ENCODE measurements around the gene RND2. TPM values are rescaled to one million over a fixed set of nuclear protein-coding genes. Genes with fewer than 3 reads are reported as not detected.

The RND2 gene
- total and polyA plus RNA-seq, 2 of the 13 experiments (the other 11 are each of a cell fraction or from before 2014, with no cell fraction given), result 0.05 to 0.11 TPM

DNA sequence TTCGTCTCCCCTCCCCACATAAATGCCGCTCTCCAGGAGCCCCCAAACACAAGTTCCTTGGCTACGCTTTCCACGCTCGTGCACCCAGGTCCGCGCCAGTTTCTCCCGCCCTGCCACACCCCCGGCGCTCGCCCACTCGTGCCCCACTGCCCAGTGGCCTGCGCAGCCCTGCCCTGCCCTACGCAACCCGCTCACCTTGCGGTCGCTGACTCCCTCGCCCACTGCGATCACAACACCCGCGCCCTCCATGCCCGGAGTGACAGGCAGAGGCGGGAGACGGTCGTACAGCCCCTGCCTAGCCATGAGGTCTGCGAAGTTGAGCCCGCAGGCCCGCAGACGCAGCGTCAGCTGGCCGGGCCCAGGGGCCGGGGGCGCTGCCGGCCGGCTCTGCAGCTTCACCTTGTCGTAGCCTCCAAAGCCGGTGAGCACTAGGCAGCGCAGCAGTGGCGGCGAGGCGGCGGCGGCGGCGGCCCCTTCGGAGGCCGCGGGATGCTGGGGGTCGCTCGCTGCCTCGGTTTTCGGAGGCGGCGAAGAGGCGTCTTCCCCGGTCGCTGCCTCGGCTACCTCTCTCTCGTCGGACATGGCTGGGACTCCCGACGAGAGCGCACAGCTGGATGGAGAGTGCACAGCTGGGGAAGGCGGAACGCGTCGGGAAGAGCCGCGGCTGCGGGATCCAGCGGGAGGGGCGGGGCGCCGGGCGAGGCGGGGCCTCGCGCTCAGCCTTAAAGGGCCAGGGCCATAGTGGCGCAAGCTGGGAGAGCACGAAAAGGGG lies 3.1 kb upstream of the RND2 start, which contains the start of gene VAT1 (continued):
- TF ChIP-seq ESRRA (CRISPR knock-in tag; IDR thresholded peaks at IDR 0.05; ENCODE audit: low read depth) (peak; percentile 65; the same call in 1 of the 2 replicates), ZNF350 (CRISPR knock-in tag; IDR thresholded peaks at IDR 0.05; ENCODE audit: borderline replicate concordance, low read depth) (peak; percentile 9; the same call in 1 of the 2 replicates), ZNF432 (CRISPR knock-in tag; IDR thresholded peaks at IDR 0.05; ENCODE audit: borderline replicate concordance) (no peak), ZNF607 (CRISPR knock-in tag; IDR thresholded peaks at IDR 0.05; ENCODE audit: borderline replicate concordance) (peak; percentile 93), MTA1 (CRISPR knock-in tag; IDR thresholded peaks at IDR 0.05; ENCODE audit: borderline replicate concordance) (peak; percentile 94; the same call in 1 of the 2 replicates), ZNF446 (CRISPR knock-in tag; IDR thresholded peaks at IDR 0.05) (no peak), KLF13 (CRISPR knock-in tag; IDR thresholded peaks at IDR 0.05) (no peak), BCL6 (CRISPR knock-in tag; IDR thresholded peaks at IDR 0.05) (no peak; the same call in none of the 2 replicates), SMAD9 (CRISPR knock-in tag; IDR thresholded peaks at IDR 0.05) (peak; percentile 47; the same call in 1 of the 2 replicates), ZBTB42 (CRISPR knock-in tag; IDR thresholded peaks at IDR 0.05) (peak; percentile 98), ATAD3A (CRISPR knock-in tag; IDR thresholded peaks at IDR 0.05) (no peak), MEIS1 (CRISPR knock-in tag; IDR thresholded peaks at IDR 0.05; ENCODE audit: borderline replicate concordance) (peak; percentile 77), ZNF883 (CRISPR knock-in tag; IDR thresholded peaks at IDR 0.05; ENCODE audit: not compliant biosample characterization) (peak; percentile 90), RFX5 (IDR thresholded peaks at IDR 0.05; ENCODE audit: low read depth, low read length) (no peak), SALL2 (CRISPR knock-in tag; IDR thresholded peaks at IDR 0.05) (peak; percentile 84; the same call in 1 of the 2 replicates), ISX (CRISPR knock-in tag; conservative IDR thresholded peaks at IDR 0.05) (peak; percentile 56; the same call in 1 of the 2 replicates), RNF2 (conservative IDR thresholded peaks at IDR 0.05; ENCODE audit: low read depth) (no peak; the same call in 1 of the 2 replicates), ZSCAN21 (CRISPR knock-in tag; IDR thresholded peaks at IDR 0.05; ENCODE audit: borderline replicate concordance) (peak; percentile 77; the same call in 1 of the 2 replicates), ZNF282 (IDR thresholded peaks at IDR 0.05; ENCODE audit: partially characterized antibody) (no peak), TBL1XR1 (IDR thresholded peaks at IDR 0.05; ENCODE audit: borderline replicate concordance, low read length, partially characterized antibody) (no peak)
- TF ChIP-seq, protein P1, sequence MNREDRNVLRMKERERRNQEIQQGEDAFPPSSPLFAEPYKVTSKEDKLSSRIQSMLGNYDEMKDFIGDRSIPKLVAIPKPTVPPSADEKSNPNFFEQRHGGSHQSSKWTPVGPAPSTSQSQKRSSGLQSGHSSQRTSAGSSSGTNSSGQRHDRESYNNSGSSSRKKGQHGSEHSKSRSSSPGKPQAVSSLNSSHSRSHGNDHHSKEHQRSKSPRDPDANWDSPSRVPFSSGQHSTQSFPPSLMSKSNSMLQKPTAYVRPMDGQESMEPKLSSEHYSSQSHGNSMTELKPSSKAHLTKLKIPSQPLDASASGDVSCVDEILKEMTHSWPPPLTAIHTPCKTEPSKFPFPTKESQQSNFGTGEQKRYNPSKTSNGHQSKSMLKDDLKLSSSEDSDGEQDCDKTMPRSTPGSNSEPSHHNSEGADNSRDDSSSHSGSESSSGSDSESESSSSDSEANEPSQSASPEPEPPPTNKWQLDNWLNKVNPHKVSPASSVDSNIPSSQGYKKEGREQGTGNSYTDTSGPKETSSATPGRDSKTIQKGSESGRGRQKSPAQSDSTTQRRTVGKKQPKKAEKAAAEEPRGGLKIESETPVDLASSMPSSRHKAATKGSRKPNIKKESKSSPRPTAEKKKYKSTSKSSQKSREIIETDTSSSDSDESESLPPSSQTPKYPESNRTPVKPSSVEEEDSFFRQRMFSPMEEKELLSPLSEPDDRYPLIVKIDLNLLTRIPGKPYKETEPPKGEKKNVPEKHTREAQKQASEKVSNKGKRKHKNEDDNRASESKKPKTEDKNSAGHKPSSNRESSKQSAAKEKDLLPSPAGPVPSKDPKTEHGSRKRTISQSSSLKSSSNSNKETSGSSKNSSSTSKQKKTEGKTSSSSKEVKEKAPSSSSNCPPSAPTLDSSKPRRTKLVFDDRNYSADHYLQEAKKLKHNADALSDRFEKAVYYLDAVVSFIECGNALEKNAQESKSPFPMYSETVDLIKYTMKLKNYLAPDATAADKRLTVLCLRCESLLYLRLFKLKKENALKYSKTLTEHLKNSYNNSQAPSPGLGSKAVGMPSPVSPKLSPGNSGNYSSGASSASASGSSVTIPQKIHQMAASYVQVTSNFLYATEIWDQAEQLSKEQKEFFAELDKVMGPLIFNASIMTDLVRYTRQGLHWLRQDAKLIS (CRISPR knock-in tag; IDR thresholded peaks at IDR 0.05), result no peak
- TF ChIP-seq, protein P2, sequence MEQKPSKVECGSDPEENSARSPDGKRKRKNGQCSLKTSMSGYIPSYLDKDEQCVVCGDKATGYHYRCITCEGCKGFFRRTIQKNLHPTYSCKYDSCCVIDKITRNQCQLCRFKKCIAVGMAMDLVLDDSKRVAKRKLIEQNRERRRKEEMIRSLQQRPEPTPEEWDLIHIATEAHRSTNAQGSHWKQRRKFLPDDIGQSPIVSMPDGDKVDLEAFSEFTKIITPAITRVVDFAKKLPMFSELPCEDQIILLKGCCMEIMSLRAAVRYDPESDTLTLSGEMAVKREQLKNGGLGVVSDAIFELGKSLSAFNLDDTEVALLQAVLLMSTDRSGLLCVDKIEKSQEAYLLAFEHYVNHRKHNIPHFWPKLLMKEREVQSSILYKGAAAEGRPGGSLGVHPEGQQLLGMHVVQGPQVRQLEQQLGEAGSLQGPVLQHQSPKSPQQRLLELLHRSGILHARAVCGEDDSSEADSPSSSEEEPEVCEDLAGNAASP (CRISPR knock-in tag; IDR thresholded peaks at IDR 0.05; ENCODE audit: borderline replicate concordance), result peak; percentile 43; the same call in 1 of the 2 replicates
- TF ChIP-seq, protein P3, sequence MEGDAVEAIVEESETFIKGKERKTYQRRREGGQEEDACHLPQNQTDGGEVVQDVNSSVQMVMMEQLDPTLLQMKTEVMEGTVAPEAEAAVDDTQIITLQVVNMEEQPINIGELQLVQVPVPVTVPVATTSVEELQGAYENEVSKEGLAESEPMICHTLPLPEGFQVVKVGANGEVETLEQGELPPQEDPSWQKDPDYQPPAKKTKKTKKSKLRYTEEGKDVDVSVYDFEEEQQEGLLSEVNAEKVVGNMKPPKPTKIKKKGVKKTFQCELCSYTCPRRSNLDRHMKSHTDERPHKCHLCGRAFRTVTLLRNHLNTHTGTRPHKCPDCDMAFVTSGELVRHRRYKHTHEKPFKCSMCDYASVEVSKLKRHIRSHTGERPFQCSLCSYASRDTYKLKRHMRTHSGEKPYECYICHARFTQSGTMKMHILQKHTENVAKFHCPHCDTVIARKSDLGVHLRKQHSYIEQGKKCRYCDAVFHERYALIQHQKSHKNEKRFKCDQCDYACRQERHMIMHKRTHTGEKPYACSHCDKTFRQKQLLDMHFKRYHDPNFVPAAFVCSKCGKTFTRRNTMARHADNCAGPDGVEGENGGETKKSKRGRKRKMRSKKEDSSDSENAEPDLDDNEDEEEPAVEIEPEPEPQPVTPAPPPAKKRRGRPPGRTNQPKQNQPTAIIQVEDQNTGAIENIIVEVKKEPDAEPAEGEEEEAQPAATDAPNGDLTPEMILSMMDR (CRISPR knock-in tag; IDR thresholded peaks at IDR 0.05), result peak; percentile 21

Data from HepG2 (cell line).